ENCODE results near the gene PARG.

DNA sequence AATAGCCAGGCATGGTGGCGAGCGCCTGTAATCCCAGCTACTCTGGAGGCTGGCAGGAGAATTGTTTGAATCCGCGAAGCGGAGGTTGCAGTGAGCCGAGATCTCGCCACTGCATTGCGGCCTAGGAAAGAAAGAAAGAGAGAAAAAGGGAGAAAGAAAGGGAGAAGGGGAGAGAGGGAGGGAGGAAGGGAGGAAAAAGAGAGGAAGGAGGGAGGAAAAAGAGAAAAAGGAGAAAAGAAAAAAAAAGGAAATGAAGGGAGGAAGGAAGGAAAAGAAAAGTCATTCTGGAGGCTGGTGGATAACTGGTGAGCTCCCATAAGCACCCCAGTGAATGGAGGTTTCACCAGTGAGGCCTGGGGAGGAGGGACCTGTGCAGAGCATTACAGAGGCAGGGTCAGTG is 172.1 kb downstream of the PARG start:
- TF ChIP-seq, protein P1, sequence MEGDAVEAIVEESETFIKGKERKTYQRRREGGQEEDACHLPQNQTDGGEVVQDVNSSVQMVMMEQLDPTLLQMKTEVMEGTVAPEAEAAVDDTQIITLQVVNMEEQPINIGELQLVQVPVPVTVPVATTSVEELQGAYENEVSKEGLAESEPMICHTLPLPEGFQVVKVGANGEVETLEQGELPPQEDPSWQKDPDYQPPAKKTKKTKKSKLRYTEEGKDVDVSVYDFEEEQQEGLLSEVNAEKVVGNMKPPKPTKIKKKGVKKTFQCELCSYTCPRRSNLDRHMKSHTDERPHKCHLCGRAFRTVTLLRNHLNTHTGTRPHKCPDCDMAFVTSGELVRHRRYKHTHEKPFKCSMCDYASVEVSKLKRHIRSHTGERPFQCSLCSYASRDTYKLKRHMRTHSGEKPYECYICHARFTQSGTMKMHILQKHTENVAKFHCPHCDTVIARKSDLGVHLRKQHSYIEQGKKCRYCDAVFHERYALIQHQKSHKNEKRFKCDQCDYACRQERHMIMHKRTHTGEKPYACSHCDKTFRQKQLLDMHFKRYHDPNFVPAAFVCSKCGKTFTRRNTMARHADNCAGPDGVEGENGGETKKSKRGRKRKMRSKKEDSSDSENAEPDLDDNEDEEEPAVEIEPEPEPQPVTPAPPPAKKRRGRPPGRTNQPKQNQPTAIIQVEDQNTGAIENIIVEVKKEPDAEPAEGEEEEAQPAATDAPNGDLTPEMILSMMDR (IDR thresholded peaks at IDR 0.05; ENCODE audit: insufficient read depth, low read length) = no peak
- TF ChIP-seq, protein P2, sequence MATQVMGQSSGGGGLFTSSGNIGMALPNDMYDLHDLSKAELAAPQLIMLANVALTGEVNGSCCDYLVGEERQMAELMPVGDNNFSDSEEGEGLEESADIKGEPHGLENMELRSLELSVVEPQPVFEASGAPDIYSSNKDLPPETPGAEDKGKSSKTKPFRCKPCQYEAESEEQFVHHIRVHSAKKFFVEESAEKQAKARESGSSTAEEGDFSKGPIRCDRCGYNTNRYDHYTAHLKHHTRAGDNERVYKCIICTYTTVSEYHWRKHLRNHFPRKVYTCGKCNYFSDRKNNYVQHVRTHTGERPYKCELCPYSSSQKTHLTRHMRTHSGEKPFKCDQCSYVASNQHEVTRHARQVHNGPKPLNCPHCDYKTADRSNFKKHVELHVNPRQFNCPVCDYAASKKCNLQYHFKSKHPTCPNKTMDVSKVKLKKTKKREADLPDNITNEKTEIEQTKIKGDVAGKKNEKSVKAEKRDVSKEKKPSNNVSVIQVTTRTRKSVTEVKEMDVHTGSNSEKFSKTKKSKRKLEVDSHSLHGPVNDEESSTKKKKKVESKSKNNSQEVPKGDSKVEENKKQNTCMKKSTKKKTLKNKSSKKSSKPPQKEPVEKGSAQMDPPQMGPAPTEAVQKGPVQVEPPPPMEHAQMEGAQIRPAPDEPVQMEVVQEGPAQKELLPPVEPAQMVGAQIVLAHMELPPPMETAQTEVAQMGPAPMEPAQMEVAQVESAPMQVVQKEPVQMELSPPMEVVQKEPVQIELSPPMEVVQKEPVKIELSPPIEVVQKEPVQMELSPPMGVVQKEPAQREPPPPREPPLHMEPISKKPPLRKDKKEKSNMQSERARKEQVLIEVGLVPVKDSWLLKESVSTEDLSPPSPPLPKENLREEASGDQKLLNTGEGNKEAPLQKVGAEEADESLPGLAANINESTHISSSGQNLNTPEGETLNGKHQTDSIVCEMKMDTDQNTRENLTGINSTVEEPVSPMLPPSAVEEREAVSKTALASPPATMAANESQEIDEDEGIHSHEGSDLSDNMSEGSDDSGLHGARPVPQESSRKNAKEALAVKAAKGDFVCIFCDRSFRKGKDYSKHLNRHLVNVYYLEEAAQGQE (IDR thresholded peaks at IDR 0.05; ENCODE audit: insufficient replicate concordance, low read depth) = no peak

Measured in HL-60 (cell line).